Neural progenitor cell (in vitro differentiated cells): ENCODE results near the gene TRIM27.

Source experiments
- CTCF ChIP-seq: fragments of 200-600 bp; sonication (generic); IDR thresholded peaks from 2 replicates; pipeline ENCODE4 v1.5.1; 2017; ENCODE audit warnings: antibody characterized with exemption, mild to moderate bottlenecking
- EZH2phosphoT487 ChIP-seq: fragments of 200-600 bp; sonication (generic); IDR thresholded peaks from 2 replicates; pipeline ENCODE4 v1.6.1; 2017; ENCODE audit warnings: antibody characterized with exemption

DNA sequence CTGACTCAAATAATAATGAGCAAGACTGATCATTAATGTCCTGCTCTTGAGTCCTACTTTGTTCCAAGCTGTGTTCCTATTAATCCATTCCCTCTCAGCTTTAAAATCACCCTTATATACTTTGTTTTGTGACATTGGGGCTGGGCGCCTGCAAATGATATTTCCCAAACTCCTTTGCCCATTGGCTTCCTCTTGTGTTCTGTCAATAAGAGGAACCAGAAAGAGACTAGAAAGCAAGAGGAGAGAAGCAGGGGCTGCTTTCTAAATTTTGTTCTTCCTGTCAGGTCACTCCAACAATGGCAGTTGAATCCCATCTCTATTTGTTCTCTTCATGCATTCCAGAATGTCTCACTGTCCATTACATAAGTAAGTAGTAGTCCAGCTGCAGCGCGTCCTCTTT, 21.6 kb upstream of the TRIM27 start:
- no peak for TF ChIP-seq CTCF
- TF ChIP-seq EZH2phosphoT487 = no peak
